Epithelial cell of esophagus (primary cell): ENCODE results near the gene MIPEP.

Experiments used
- DNase-seq: peaks from one replicate; pipeline ENCODE4 v3.0.0; 2010; ENCODE audit warnings: low read depth
- H3K4me3 ChIP-seq: 2 replicates; pipeline ENCODE4 v1.5.1; 2011; ENCODE audit warnings: mild to moderate bottlenecking, low read length, control low read depth
- TF ChIP-seq, protein P1 (sequence below): IDR thresholded peaks from 2 replicates; pipeline ENCODE4 v1.5.1; 2011; ENCODE audit warnings: low read depth, mild to moderate bottlenecking, low read length, control low read depth, inconsistent platforms; ENCODE audit not compliant: insufficient read depth; ENCODE audit errors: missing control alignments

Gene MIPEP

DNA sequence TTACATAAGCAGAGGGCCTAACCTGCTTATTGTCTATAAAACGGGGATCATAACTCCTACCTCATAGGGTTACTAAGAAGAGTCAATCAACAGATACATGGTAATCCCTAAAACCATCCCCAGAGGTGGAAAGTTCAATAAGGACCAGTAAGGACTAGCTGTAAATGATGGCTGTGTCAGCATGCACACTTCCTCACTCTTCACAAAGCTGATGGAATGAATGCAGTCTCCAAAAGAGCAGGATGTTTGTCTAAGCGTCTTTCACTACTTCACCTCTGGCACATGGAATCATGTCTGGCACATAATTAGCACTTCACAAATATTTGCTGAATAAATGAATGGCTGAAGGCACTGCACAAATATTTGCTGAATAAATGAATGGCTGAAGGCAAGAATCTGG lies 134.2 kb downstream of the MIPEP start:
- DNase-seq = no peak
- TF ChIP-seq, protein P1, sequence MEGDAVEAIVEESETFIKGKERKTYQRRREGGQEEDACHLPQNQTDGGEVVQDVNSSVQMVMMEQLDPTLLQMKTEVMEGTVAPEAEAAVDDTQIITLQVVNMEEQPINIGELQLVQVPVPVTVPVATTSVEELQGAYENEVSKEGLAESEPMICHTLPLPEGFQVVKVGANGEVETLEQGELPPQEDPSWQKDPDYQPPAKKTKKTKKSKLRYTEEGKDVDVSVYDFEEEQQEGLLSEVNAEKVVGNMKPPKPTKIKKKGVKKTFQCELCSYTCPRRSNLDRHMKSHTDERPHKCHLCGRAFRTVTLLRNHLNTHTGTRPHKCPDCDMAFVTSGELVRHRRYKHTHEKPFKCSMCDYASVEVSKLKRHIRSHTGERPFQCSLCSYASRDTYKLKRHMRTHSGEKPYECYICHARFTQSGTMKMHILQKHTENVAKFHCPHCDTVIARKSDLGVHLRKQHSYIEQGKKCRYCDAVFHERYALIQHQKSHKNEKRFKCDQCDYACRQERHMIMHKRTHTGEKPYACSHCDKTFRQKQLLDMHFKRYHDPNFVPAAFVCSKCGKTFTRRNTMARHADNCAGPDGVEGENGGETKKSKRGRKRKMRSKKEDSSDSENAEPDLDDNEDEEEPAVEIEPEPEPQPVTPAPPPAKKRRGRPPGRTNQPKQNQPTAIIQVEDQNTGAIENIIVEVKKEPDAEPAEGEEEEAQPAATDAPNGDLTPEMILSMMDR = no peak

DNA sequence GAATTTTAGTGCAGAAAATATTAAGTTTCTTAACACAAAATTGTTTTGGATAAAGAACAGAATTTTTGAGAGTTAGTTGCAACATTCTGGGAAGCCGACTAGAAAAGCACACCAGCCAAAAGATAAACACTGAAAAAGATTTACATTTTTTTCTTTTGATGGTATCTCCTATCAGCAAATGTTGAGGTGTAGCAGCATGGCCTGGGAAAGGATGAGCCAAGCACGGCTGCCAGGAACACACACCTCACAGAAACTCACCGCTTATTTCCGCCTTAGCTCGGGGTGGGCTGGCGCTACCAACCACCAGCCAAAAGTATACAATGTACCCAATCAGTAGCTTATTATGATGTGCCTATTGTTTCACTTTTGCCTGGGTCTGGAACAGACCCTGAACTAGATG lies 134.7 kb downstream of the MIPEP start:
- TF ChIP-seq, protein P1 = no peak
- DNase-seq = no peak
- no peak overlapping the region for H3K4me3 ChIP-seq

More for the DNA sequence above, 134.2 kb downstream of the MIPEP start:
- no peak overlapping the region for H3K4me3 ChIP-seq

DNA sequence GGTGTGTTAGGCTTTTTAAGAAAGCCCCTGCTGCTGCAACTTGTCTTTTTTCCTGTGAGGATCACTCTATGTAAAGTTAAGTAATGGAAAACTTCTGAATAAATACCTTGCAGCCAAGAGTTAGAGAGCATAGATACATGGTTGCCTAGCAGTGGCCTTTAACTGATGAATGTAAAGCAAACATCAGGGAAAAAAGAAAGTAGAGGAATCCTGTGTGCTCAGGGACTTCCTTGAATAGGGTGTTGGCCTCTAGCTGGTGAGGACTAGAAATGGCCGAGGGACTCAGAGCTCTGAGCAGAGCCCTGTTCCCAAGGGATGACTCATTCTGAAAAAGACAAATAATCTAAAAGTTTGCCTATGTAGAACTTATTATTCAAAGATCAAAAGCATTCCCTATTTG lies 135.7 kb downstream of the MIPEP start:
- TF ChIP-seq, protein P1 = no peak
- H3K4me3 ChIP-seq = no peak overlapping the region
- DNase-seq = peak; percentile 66

DNA sequence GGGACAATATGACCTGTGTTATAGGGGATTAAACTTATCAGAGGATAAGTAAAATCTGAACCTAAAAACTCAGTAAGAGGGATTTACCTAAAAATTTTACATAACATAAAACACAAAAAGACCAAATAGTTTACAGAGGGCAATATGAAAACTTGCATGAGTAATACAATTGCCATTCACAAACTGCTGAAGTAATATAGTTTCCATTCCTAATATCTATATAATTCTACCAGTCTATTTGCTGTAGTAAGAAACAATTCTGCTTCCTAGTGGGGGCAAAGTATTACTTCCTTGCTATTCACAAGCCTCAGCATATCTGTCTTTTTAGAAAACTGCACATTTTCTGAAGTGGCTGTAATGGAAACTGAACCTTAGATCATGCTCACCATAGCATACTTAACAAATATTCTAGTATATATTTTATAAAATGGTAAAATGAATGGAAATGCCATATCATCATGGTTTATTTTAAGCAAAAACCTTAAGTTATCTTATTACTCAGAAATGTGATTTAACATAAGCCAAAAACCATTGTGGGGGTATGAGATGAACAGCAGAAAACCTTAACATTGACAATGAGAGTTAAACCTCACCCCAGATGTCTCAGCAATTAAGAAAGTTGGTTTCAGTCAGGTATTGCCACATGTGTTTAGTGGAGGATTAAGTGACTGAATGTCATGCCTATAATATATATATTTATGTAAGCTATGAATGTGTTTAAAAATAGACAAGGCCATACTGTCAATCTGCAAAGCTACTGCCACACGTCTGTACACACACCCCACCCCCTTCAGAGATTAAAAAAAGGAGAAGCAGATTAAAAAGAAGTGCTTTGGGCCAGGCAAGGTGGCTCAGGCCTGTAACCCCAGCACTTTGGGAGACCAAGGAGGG lies 136.8 kb downstream of the MIPEP start:
- TF ChIP-seq, protein P1 = no peak
- DNase-seq = peak; percentile 72
- H3K4me3 ChIP-seq = no peak overlapping the region

DNA sequence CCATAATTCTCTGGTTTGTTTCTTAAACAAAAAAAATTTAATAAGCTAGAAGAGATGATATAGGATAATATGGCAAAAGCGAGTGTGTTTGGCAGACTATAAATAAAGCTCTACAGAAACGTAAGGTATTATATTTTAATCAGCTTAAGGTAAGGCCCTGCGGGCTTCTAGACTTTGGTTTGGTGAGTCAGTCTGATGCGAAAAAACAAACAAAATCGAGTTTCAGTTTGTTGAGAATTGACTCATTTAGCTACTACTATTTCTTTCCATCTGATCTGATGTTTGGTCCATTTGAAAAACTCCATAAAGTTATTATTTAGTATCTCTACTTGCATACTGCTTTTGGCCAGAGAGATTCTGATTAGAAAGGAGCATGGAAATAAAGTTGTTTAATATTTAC lies 138.0 kb downstream of the MIPEP start:
- peak; percentile 89 for DNase-seq
- TF ChIP-seq, protein P1 = no peak

DNA sequence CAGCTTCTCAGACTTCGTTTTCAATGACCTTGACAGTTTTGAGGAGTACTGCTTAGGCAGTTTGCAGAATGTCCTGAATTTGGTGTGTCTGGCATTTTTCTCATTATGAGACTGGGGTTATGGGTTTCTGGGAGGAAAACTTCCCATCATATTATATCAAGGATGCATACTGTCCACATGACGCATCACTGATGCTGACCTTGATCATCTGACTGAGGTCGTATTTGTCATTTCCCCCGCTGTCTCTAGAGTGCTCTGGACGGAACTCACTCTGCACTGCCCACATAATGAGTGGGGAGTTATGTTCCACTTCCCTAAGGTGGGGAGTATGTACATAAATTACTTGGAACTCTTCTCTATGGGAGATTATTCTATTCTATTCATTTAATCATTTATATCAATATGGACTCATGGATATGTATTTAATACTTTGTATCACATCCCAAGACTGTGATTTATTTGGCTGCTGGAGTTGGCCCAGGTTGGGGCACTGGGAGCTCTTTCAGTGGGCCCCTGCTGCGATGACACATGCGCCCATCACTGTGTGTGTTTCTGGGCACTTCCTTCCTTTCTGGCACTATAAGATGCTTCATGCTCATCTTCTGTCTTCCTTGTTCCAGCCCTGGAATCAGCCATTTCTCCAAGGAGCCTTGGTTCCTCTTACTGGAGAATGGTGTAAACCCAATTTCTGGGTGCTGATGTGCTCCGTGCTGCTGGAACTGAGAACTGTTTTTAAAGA lies 138.6 kb downstream of the MIPEP start:
- peak; percentile 60 for DNase-seq
- no peak overlapping the region for H3K4me3 ChIP-seq
- TF ChIP-seq, protein P1 = no peak

More for the DNA sequence above, 138.0 kb downstream of the MIPEP start:
- H3K4me3 ChIP-seq = no peak overlapping the region
